GM19099 (cell line): ENCODE data around the gene C16orf82.

Experiments used
- POLR2A ChIP-seq: IDR thresholded peaks from 3 replicates; pipeline ENCODE4 v1.6.1; 2011; ENCODE audit warnings: low read depth; ENCODE audit not compliant: insufficient read length; ENCODE audit errors: extremely low read depth

C16orf82 gene

GRCh38 chr16:27066668-27067537 is at the start of gene C16orf82:
Gene C16orf82, plus strand, starts transcription at chr16:27066927.
- no peak for TF ChIP-seq POLR2A

DNA sequence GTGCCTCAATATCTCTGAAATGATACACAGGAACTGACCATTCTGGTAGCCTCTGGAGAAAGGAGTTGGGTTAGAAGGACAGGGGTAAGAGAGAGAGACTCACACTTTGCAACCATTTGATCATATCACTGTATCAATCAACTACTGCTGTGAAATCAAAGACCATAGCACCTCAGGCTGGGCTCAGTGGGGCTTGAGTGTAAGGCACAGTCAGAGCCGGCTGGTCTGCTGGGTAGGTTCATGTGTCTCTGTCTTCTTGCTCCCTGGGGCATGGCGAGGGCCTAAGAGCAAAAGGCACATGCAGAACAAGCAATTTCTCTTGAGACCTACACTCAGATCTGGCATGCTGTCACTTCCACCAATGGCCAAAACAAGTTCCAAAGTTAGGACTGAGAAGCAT is 46.7 kb upstream of the C16orf82 start:
- no peak for TF ChIP-seq POLR2A

DNA sequence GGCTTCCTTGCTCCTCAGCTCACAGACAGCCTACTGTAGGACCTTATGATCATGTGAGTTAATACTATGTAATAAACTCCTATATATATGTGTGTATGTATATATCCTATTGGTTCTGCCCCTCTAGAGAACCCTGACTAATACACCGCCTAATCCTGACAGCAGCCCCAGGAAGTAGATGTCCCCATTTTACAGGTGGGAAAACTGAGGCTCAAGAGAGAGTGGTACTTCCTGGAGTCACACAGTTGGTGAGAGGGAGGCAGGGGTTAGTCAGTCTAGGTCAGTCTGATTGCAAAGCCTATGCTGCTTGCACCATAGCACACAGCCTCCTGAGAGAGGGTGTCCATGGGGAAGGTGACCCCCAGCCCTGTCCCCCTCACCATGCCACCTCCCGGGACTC is 42.7 kb upstream of the C16orf82 start:
- no peak for TF ChIP-seq POLR2A

- TF ChIP-seq POLR2A, result no peak
These were observed 41.1 kb upstream of the C16orf82 start for GRCh38 chr16:27025581-27025980.

GRCh38 chr16:27027971-27028370 is 38.8 kb upstream of the C16orf82 start:
- no peak for TF ChIP-seq POLR2A

DNA sequence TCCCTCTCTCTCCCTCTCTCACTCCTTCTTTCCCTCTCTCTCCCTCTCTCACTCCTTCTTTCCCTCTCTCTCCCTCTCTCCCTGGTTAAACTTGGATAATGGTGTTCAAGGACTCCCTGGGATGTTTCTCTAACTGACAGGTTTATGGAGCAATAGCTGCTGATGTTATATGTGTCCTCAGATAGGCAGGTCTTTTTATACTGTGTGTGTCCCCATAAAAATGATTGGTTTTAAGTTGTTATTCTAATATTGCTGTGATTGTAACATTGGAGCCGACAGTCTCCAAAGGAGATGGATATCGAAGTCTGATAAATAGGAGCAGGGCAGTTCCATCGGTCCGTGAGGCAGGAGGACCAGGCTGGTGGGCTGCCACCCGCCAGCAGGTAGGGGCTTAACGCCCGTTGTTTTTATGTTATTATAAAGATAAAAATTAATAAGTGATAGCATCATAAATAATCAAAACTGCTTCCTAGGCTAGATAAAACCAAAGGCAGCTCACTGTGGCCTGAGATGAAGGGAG is 38.1 kb upstream of the C16orf82 start:
- no peak for TF ChIP-seq POLR2A

DNA sequence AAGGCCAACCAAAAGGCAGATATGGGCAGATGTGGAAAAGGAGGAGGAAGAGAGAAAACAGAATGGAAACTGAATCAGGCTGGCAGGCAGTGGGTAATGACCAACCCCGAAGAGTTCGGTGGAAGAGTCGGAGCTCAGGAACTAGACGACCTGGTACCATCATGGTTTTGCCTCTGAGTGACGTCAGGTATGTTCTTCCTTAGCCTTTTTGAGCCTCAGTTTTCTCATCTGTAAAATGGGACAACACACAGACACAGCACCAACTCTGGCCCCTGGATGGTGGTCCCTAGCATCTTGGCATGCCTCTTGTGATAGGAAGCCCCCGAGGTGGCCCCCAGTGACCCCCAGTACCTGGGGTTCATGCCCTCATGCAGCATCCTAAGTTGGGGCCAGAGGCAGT is 37.2 kb upstream of the C16orf82 start:
- no peak for TF ChIP-seq POLR2A

GRCh38 chr16:27033281-27033979 is 33.3 kb upstream of the C16orf82 start:
- TF ChIP-seq POLR2A, result no peak

GRCh38 chr16:27040732-27041131 is 26.0 kb upstream of the C16orf82 start:
- no peak for TF ChIP-seq POLR2A

DNA sequence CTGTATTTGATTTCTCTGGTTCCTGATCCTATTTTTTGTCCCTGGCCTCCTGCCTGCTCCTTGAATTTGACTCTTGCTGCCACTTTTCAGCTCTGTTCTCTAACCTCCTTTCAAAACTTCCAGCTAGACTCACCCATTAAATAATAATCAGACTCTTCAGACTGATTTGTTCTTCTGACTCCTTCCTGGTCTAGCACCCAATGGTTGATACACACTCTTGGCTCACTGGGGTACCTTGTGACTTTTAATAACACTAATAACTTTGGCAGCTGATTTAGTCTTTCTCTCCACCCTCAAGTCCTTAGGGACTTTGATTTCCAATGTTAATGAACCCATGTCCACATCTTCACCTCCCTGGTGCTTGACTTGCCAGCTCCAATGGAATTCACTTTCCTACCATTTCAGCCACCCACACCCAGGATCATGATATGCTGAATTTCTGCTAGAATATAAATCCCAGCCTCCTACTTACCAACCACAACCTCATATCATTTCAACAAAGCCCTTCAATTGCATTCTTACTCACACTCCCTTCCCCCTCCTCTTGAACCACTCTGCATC is 19.7 kb upstream of the C16orf82 start:
- no peak for TF ChIP-seq POLR2A

- no peak for TF ChIP-seq POLR2A
These were observed 18.4 kb upstream of the C16orf82 start for GRCh38 chr16:27048316-27048715.

GRCh38 chr16:27049117-27049516 is 17.6 kb upstream of the C16orf82 start:
- no peak for TF ChIP-seq POLR2A

DNA sequence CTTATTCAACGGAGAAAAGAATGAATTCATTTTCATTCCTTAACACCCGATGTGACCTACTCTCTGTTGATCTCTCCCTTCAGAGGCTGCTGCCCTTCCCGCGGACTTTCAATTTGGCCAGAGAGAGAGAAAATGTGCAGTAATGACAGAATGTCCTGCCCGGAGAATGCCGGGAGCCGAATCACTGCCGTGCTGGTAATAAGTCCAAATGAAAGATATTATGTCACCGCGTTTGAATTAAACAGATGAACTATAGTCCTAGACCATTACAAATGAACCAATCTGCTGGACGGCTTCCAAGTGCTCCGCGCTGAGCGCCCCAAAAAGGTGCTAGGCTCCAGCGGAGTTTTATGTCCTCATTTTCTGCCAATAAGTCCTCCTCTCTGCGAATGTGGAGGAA is 14.7 kb upstream of the C16orf82 start:
- no peak for TF ChIP-seq POLR2A

- TF ChIP-seq POLR2A, result no peak
These were observed 12.7 kb upstream of the C16orf82 start for GRCh38 chr16:27053996-27054395.

DNA sequence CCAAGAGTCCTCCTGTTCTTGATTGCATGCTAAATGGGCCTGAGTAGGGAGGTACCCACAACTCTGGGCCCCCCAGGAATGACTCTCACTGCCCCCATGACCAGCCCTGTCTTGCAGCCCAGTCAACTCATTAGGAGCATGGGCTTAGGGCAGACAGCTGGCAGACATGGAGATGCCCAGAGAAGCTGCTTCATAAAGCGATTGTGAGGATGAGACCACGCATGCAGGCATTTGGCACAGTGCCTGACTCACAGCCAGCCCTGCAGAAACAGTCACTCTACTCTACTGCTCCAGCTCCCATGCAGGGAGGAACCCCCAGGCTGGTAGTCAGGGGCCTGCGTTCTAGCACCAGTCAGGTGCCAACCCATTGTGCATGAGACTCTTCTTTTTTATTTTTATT is 8.4 kb upstream of the C16orf82 start:
- TF ChIP-seq POLR2A, result no peak

DNA sequence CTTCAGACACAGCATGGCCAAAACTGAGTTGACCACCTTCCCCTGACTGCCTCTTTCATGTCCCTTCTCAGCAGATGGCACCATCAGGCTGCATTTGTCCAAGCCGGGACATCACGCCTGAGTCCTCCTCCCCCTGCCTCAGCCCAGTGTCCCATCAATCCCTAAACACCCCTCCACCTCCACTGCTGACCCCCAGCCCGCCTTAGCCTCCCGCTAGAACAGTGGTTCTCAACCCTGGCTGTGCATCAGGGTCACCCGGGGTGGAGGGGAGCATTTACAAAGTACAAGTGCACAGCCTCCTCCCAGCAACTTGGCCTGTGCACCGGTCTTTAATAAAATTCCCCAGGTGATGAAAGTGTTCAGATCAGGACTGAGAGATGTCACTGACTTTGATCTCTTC is 4.0 kb downstream of the C16orf82 start:
- TF ChIP-seq POLR2A, result no peak

- no peak for TF ChIP-seq POLR2A
These were observed 7.0 kb downstream of the C16orf82 start for GRCh38 chr16:27073733-27074132.

GRCh38 chr16:27080895-27081294 is 14.2 kb downstream of the C16orf82 start:
- no peak for TF ChIP-seq POLR2A
